A673 (cell line): Measurements from ENCODE around the gene NSRP1.

Experiments
- EZH2 ChIP-seq: fragments of 200-600 bp; sonication (generic); IDR thresholded peaks from 2 replicates; pipeline ENCODE4 v1.6.1; 2017; ENCODE audit warnings: borderline replicate concordance, low read depth, mild to moderate bottlenecking, mixed read lengths, antibody characterized with exemption, low read length; ENCODE audit not compliant: poor library complexity, severe bottlenecking
- TF ChIP-seq, protein P1 (sequence below): fragments of 300-800, 200-600 bp; sonication (generic); conservative IDR thresholded peaks from 2 replicates; pipeline ENCODE4 v1.5.1; 2017; ENCODE audit warnings: low read depth, mild to moderate bottlenecking, antibody characterized with exemption, low read length, moderate library complexity, mixed read lengths

DNA sequence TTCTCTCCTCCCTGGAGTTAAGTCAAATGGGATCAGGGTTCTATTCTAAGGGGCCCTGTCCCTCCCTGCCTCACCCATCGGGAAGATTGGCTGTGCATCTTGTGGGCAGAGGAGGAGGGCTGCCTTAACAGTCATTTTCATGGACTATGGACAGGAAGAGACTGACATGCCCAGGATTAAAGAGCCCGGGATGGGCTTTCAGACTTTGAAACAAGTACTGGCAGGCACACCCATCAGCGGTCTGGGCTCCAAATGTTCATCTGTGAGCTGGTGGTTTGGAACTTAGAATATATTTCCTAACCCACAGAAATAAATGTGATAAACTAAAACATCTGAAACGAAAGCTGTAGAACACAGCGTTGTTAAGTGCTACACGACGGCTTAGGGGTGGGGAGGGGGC, 112.4 kb downstream of the NSRP1 start:
- TF ChIP-seq, protein P1, sequence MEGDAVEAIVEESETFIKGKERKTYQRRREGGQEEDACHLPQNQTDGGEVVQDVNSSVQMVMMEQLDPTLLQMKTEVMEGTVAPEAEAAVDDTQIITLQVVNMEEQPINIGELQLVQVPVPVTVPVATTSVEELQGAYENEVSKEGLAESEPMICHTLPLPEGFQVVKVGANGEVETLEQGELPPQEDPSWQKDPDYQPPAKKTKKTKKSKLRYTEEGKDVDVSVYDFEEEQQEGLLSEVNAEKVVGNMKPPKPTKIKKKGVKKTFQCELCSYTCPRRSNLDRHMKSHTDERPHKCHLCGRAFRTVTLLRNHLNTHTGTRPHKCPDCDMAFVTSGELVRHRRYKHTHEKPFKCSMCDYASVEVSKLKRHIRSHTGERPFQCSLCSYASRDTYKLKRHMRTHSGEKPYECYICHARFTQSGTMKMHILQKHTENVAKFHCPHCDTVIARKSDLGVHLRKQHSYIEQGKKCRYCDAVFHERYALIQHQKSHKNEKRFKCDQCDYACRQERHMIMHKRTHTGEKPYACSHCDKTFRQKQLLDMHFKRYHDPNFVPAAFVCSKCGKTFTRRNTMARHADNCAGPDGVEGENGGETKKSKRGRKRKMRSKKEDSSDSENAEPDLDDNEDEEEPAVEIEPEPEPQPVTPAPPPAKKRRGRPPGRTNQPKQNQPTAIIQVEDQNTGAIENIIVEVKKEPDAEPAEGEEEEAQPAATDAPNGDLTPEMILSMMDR, result no peak
- no peak for TF ChIP-seq EZH2
